BLaER1 (cell line): ENCODE data around the gene NUP62.

Source experiments
- H3K27ac ChIP-seq: shearing (Covaris generic); formaldehyde crosslinking; 2 replicates; pipeline ENCODE4 v1.8.1; 2022
- H3K27me3 ChIP-seq: shearing (Covaris generic); formaldehyde crosslinking; 2 replicates; pipeline ENCODE4 v1.8.1; 2022
- H3K36me3 ChIP-seq: shearing (Covaris generic); formaldehyde crosslinking; 2 replicates; pipeline ENCODE4 v1.8.1; 2022
- H3K4me1 ChIP-seq: shearing (Covaris generic); formaldehyde crosslinking; 2 replicates; pipeline ENCODE4 v1.8.1; 2022
- H3K4me2 ChIP-seq: shearing (Covaris generic); formaldehyde crosslinking; 2 replicates; pipeline ENCODE4 v1.8.1; 2022
- H3K4me3 ChIP-seq: shearing (Covaris generic); formaldehyde crosslinking; 2 replicates; pipeline ENCODE4 v1.8.1; 2022
- H3K9ac ChIP-seq: shearing (Covaris generic); formaldehyde crosslinking; 2 replicates; pipeline ENCODE4 v1.8.1; 2022
- H3K9me3 ChIP-seq: shearing (Covaris generic); formaldehyde crosslinking; 2 replicates; pipeline ENCODE4 v1.8.1; 2022
- H4K20me1 ChIP-seq: shearing (Covaris generic); formaldehyde crosslinking; 2 replicates; pipeline ENCODE4 v1.8.1; 2022
- Cebpa-rat ChIP-seq: shearing (Covaris generic); IDR thresholded peaks from 2 replicates; pipeline ENCODE4 v1.8.1; 2022

Gene NUP62

GRCh38 chr19:49884109-49884508 is 45.2 kb downstream of the NUP62 start:
- Histone ChIP-seq H3K4me3 (peak overlapping the region; percentile 22; the same call in 1 of the 2 replicates), H3K4me1 (peaks cover 71% of the 10 kb centered on the region), H4K20me1 (no peaks in the 10 kb centered on the region), H3K4me2 (peak overlapping the region; percentile 81), H3K27ac (peak overlapping the region; percentile 73), H3K36me3 (peaks cover 70% of the 10 kb centered on the region), H3K9me3 (peaks cover 6% of the 10 kb centered on the region; the same call in 1 of the 2 replicates), H3K27me3 (no peaks in the 10 kb centered on the region), H3K9ac (peak overlapping the region; percentile 72)
- TF ChIP-seq Cebpa-rat, result no peak

GRCh38 chr19:49883094-49883493 is 46.2 kb downstream of the NUP62 start:
- Histone ChIP-seq H4K20me1 (no peaks in the 10 kb centered on the region; the same call in 1 of the 2 replicates), H3K4me1 (peaks cover 75% of the 10 kb centered on the region), H3K9me3 (peaks cover 6% of the 10 kb centered on the region; the same call in 1 of the 2 replicates), H3K27ac (0 out of 2 replicates have a peak overlapping the region, but pooled peaks have one; percentile 73), H3K36me3 (peaks cover 63% of the 10 kb centered on the region), H3K9ac (no peak overlapping the region), H3K4me2 (peak overlapping the region; percentile 81), H3K27me3 (no peaks in the 10 kb centered on the region), H3K4me3 (no peak overlapping the region)
- no peak for TF ChIP-seq Cebpa-rat

GRCh38 chr19:49882643-49883042 is 46.7 kb downstream of the NUP62 start:
- H4K20me1 ChIP-seq, result no peaks in the 10 kb centered on the region; the same call in 1 of the 2 replicates
- peaks cover 6% of the 10 kb centered on the region; the same call in 1 of the 2 replicates for H3K9me3 ChIP-seq
- H3K4me2 ChIP-seq, result no peak overlapping the region
- no peak overlapping the region for H3K27ac ChIP-seq
- H3K27me3 ChIP-seq, result no peaks in the 10 kb centered on the region
- TF ChIP-seq Cebpa-rat, result no peak
- H3K4me3 ChIP-seq, result no peak overlapping the region
- H3K36me3 ChIP-seq, result peaks cover 63% of the 10 kb centered on the region
- H3K9ac ChIP-seq, result no peak overlapping the region
- H3K4me1 ChIP-seq, result peaks cover 74% of the 10 kb centered on the region

GRCh38 chr19:49881672-49882394 is 47.5 kb downstream of the NUP62 start:
- Histone ChIP-seq H3K27ac (no peak overlapping the region), H3K36me3 (peaks cover 60% of the 10 kb centered on the region), H3K9ac (no peak overlapping the region), H3K4me3 (no peak overlapping the region), H3K9me3 (peaks cover 6% of the 10 kb centered on the region; the same call in 1 of the 2 replicates), H3K4me2 (no peak overlapping the region), H4K20me1 (no peaks in the 10 kb centered on the region; the same call in 1 of the 2 replicates), H3K4me1 (peaks cover 66% of the 10 kb centered on the region), H3K27me3 (no peaks in the 10 kb centered on the region)
- TF ChIP-seq Cebpa-rat, result no peak

GRCh38 chr19:49881186-49881585 is 48.1 kb downstream of the NUP62 start:
- Histone ChIP-seq H3K9ac (peak overlapping the region; percentile 24; the same call in 1 of the 2 replicates), H3K27ac (no peak overlapping the region), H3K27me3 (no peaks in the 10 kb centered on the region), H3K36me3 (peaks cover 60% of the 10 kb centered on the region), H3K9me3 (peaks cover 6% of the 10 kb centered on the region; the same call in 1 of the 2 replicates), H3K4me2 (no peak overlapping the region), H3K4me3 (no peak overlapping the region), H3K4me1 (peaks cover 62% of the 10 kb centered on the region), H4K20me1 (no peaks in the 10 kb centered on the region; the same call in 1 of the 2 replicates)
- TF ChIP-seq Cebpa-rat, result no peak

- H3K4me2 ChIP-seq, result no peak overlapping the region
- peak overlapping the region; percentile 24; the same call in 1 of the 2 replicates for H3K9ac ChIP-seq
- peaks cover 6% of the 10 kb centered on the region; the same call in 1 of the 2 replicates for H3K9me3 ChIP-seq
- no peak for TF ChIP-seq Cebpa-rat
- H3K4me3 ChIP-seq, result no peak overlapping the region
- H3K4me1 ChIP-seq, result peaks cover 60% of the 10 kb centered on the region
- H4K20me1 ChIP-seq, result no peaks in the 10 kb centered on the region; the same call in 1 of the 2 replicates
- H3K36me3 ChIP-seq, result peaks cover 55% of the 10 kb centered on the region
- H3K27ac ChIP-seq, result no peak overlapping the region
- H3K27me3 ChIP-seq, result no peaks in the 10 kb centered on the region
Measured at GRCh38 chr19:49880162-49880869, 49.0 kb downstream of the NUP62 start.

GRCh38 chr19:49879243-49879963 is 49.9 kb downstream of the NUP62 start:
- H3K9me3 ChIP-seq, result peaks cover 6% of the 10 kb centered on the region; the same call in 1 of the 2 replicates
- H3K4me2 ChIP-seq, result peak overlapping the region; percentile 90
- peaks cover 60% of the 10 kb centered on the region for H3K4me1 ChIP-seq
- TF ChIP-seq Cebpa-rat, result no peak
- no peak overlapping the region for H3K27ac ChIP-seq
- H3K36me3 ChIP-seq, result peaks cover 48% of the 10 kb centered on the region
- H3K27me3 ChIP-seq, result no peaks in the 10 kb centered on the region
- no peaks in the 10 kb centered on the region; the same call in 1 of the 2 replicates for H4K20me1 ChIP-seq
- no peak overlapping the region for H3K9ac ChIP-seq
- H3K4me3 ChIP-seq, result no peak overlapping the region

- Histone ChIP-seq H3K27ac (peak overlapping the region; percentile 97; the same call in 1 of the 2 replicates), H3K9me3 (peaks cover 6% of the 10 kb centered on the region; the same call in 1 of the 2 replicates), H3K9ac (no peak overlapping the region), H3K4me1 (peaks cover 53% of the 10 kb centered on the region), H3K4me3 (peak overlapping the region; percentile 86), H3K4me2 (peak overlapping the region; percentile 90), H3K36me3 (peaks cover 41% of the 10 kb centered on the region), H4K20me1 (no peaks in the 10 kb centered on the region; the same call in 1 of the 2 replicates), H3K27me3 (no peaks in the 10 kb centered on the region)
- no peak for TF ChIP-seq Cebpa-rat
Measured at GRCh38 chr19:49878744-49879070, 50.6 kb downstream of the NUP62 start.
